AG04450 (cell line): ENCODE results near the gene RUSF1. TPM values are rescaled to one million over a fixed set of nuclear protein-coding genes. Genes with fewer than 3 reads are reported as not detected.
"Not testable (repeated sequence)": the region's sequence is repeated elsewhere in the genome, so short reads cannot be mapped to it uniquely, and the experiment has no call there.

Experiments
- CTCF ChIA-PET: fragments of 300-600, 350-600 bp; formaldehyde crosslinking; extraction: SDS; loops from one replicate; lab custom pipeline; 2022; ENCODE audit warnings: antibody characterized with exemption, inconsistent platforms; lab: Charles Lee
- POLR2A ChIA-PET: fragments of 350-600 bp; formaldehyde crosslinking; extraction: SDS; loops from one replicate; lab custom pipeline; 2021; ENCODE audit warnings: antibody characterized with exemption, inconsistent platforms; lab: Yijun Ruan, JAX
- DNase-seq: peaks from one replicate; pipeline ENCODE4 v3.0.0-alpha.2; 2011; ENCODE audit warnings: low read depth, low spot score
- H3K27ac ChIP-seq: one replicate; pipeline ENCODE4 v1.5.1; 2012; ENCODE audit warnings: low read depth, low read length, control low read depth
- H3K27me3 ChIP-seq: one replicate; pipeline ENCODE4 v1.6.0; 2012; ENCODE audit warnings: low read length; ENCODE audit not compliant: control insufficient read depth, insufficient read depth
- H3K4me3 ChIP-seq: 2 replicates; pipeline ENCODE4 v1.5.1; 2011; ENCODE audit warnings: mild to moderate bottlenecking, low read depth, low read length, control low read depth
- H3K9me3 ChIP-seq: 2 replicates; pipeline ENCODE4 v1.5.1; 2012; ENCODE audit warnings: low read length; ENCODE audit not compliant: control insufficient read depth, insufficient read depth
- CTCF ChIP-seq: IDR thresholded peaks from 2 replicates; pipeline ENCODE4 v1.5.1; 2011; ENCODE audit warnings: low read depth, low read length, control low read depth, inconsistent platforms
- polyA minus RNA-seq: library from RNA; depleted of rRNA, polyadenylated mRNA; stranded (reverse); fragments of >200 nt; gene quantifications from 2 replicates; pipeline ENCODE4 v1.2.3, GENCODE V29; 2011; rRNA and poly(A)+ RNA removed
- polyA plus RNA-seq: library from polyadenylated mRNA; depleted of rRNA; stranded (reverse); fragments of >200 nt; gene quantifications from 2 replicates; pipeline ENCODE4 v1.2.3, GENCODE V29; 2011; rRNA removed

The RUSF1 gene
- polyA plus RNA-seq (32.2 and 38.6 TPM in 2 replicates), polyA minus RNA-seq (47.4 and 52.5 TPM in 2 replicates)

GRCh38 chr16:31507929-31508705 is at the start of gene RUSF1:
RUSF1 (minus strand) TSS chr16:31508391; CDS start chr16:31508373, 18 bp downstream.
- H3K4me3 ChIP-seq, result peak within 1 kb of the TSS; percentile 93
- ChIA-PET CTCF (no interaction called here), POLR2A (interaction anchor here (1.0 to 1.9 kb wide), 12 partner anchors 11 to 366 kb away, joined by 3 to 22 read pairs (median 6); partner anchors contain the start of genes ARMC5, FUS, ZNF267 and ZNF843)
- DNase-seq, result peak; percentile 65
- H3K27ac ChIP-seq, result peak within 1 kb of the TSS; percentile 94
- TF ChIP-seq CTCF, result no peak
- H3K27me3 ChIP-seq, result no peaks in the 10 kb centered on the region
- peaks cover 5% of the 10 kb centered on the region for H3K9me3 ChIP-seq

GRCh38 chr16:31542763-31543162 is 34.6 kb upstream of the RUSF1 start:
- Histone ChIP-seq H3K27me3 (no peaks in the 10 kb centered on the region), H3K27ac (no peak overlapping the region), H3K4me3 (no peak overlapping the region), H3K9me3 (0 out of 2 replicates have a peak, but pooled peaks cover 3% of the 10 kb centered on the region)
- DNase-seq, result no peak
- ChIA-PET CTCF (no interaction called here), POLR2A (no interaction called here)
- no peak for TF ChIP-seq CTCF

- H3K27ac ChIP-seq, CTCF ChIA-PET, H3K9me3 ChIP-seq, H3K4me3 ChIP-seq, DNase-seq, POLR2A ChIA-PET: not testable (repeated sequence)
- peaks cover 11% of the 10 kb centered on the region for H3K27me3 ChIP-seq
Observed at GRCh38 chr16:31539762-31540161, 31.6 kb upstream of the RUSF1 start.

- CTCF ChIA-PET, H3K9me3 ChIP-seq, H3K27ac ChIP-seq, H3K4me3 ChIP-seq, DNase-seq, POLR2A ChIA-PET: not testable (repeated sequence)
- peaks cover 11% of the 10 kb centered on the region for H3K27me3 ChIP-seq
Observed at GRCh38 chr16:31538243-31538598, 30.0 kb upstream of the RUSF1 start.

- no peak for TF ChIP-seq CTCF
- H3K4me3 ChIP-seq, result no peak overlapping the region
- no peak overlapping the region for H3K27ac ChIP-seq
- ChIA-PET POLR2A (no interaction called here), CTCF (no interaction called here)
- DNase-seq, result no peak
- peaks cover 9% of the 10 kb centered on the region; the same call in 1 of the 2 replicates for H3K9me3 ChIP-seq
- peaks cover 11% of the 10 kb centered on the region for H3K27me3 ChIP-seq
Observed at GRCh38 chr16:31537362-31538242, 29.4 kb upstream of the RUSF1 start.
